Erythroblast (primary cell): ENCODE measurements around the gene AUTS2.
"Not testable (repeated sequence)": the region's sequence is repeated elsewhere in the genome, so short reads cannot be mapped to it uniquely, and the experiment has no call there.

ENCODE experiments used
- DNase-seq, 2 experiments: peaks; one replicate each; lab custom pipeline; 2025; lab: John Stamatoyannopoulos, UW
- GATA1 ChIP-seq: IDR thresholded peaks from 2 replicates; pipeline ENCODE4 v1.6.1; 2011; ENCODE audit warnings: low read depth, mild to moderate bottlenecking, control low read depth, low read length, moderate library complexity
- POLR2A ChIP-seq: IDR thresholded peaks from 2 replicates; pipeline ENCODE4 v1.6.1; 2011; ENCODE audit warnings: mild to moderate bottlenecking, low read length

Gene AUTS2

DNA sequence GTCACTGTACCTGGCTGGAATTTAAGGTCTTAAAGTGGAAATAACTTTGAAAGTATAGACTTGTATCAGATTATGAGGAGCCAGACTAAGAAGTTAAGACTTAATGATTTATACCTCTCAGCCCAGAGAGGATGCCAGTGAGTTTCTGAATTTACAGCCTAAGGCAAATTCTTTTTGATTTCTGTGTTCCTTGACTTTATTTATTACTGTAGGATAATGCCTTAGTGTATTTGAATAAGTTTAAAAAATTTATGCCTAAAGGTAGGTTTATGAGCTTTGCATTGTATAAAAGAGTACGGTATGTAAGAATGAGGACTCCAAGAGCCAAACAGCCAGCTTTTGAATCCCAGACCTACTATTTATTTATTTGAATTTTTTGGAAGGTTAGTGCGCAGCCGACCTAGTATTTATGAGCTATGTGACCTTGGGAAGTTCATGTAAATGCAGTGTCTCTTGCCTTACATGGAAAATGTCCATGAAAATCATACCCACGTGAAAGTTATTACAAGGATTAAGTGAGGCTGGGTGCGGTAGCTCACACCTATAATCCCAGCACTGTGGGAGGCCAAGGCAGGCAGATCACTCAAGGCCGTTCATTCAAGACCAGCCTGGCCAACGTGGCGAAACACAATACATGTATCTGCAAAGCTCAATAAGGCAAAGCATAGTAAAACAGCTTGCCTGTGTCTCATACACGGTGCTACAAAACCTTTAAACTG lies 174.6 kb downstream of the AUTS2 start:
- DNase-seq: no peak
- no peak for TF ChIP-seq GATA1
- no peak for TF ChIP-seq POLR2A

DNA sequence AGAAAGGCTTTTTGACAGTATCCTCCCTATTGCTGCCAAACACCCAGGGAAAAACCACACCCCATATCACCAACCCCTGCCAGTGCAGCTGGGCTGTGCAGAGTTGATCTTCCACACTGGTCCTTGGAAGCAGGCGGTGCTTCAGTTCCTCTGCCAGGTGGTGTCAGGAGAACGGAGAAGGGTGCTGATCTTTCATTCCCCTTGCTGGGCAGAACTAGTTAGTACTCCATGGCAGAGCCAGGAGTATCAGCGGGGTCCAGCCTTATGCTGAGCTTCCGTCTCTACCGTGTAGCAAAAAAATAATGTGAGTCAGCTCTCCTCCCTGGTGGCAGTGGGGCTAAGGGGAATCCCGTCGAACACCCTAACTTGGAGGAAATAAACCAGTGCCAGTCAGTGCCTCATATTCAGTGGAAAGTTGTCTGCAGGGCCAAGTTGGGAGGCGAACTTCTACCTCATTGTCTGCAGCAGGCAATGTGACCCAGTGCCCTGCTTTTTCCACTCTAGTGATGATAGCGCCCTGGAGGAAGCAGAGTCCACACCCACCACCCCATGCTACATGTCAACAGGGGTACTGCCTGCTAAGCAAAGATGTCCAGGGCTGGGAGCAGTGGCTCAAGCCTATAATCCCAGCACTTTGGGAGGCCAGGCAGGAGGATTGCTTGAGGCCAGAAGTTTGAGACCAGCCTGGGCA lies 175.4 kb downstream of the AUTS2 start:
- no peak for TF ChIP-seq GATA1
- TF ChIP-seq POLR2A: no peak
- DNase-seq: no peak

DNA sequence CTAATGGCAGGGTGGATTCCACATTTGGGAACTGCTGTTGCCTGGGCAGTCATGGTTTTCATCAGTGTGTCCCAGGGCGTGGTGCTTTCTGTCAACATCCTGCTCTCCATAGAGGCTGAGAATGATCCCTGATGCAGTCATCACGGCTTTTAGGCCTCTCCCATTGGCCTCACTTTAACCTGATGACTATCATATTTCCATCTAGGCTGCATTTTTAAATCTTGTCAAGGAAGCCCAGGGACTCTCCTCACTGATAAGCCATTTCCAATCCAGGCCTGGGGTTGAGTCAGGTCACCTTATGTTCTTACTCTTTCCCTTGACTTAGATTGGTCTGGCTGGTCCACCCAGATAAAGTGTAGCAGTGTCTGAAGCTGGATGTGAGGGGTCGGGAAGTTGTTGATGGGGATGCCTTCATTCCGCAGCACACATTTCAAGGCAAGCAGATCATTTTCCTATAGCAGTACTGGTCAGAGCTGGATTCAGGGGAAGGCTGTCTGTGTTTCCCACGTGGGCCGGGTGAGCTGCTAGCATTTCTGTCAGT lies 177.0 kb downstream of the AUTS2 start:
- no peak for DNase-seq

GRCh38 chr7:69776611-69777010 lies 178.3 kb downstream of the AUTS2 start:
- TF ChIP-seq POLR2A (no peak), GATA1 (no peak)
- DNase-seq: no peak

More for the DNA sequence above, 177.0 kb downstream of the AUTS2 start:
- TF ChIP-seq POLR2A (no peak), GATA1 (no peak)

- no peak for DNase-seq
- TF ChIP-seq POLR2A (no peak), GATA1 (no peak)
Observed at GRCh38 chr7:69778138-69778537, 179.9 kb downstream of the AUTS2 start.

- no peak for TF ChIP-seq POLR2A
- TF ChIP-seq GATA1: no peak
- DNase-seq: no peak
Observed at GRCh38 chr7:69780379-69780778, 182.1 kb downstream of the AUTS2 start.

GRCh38 chr7:69781412-69781846 lies 183.2 kb downstream of the AUTS2 start:
- no peak for DNase-seq

DNA sequence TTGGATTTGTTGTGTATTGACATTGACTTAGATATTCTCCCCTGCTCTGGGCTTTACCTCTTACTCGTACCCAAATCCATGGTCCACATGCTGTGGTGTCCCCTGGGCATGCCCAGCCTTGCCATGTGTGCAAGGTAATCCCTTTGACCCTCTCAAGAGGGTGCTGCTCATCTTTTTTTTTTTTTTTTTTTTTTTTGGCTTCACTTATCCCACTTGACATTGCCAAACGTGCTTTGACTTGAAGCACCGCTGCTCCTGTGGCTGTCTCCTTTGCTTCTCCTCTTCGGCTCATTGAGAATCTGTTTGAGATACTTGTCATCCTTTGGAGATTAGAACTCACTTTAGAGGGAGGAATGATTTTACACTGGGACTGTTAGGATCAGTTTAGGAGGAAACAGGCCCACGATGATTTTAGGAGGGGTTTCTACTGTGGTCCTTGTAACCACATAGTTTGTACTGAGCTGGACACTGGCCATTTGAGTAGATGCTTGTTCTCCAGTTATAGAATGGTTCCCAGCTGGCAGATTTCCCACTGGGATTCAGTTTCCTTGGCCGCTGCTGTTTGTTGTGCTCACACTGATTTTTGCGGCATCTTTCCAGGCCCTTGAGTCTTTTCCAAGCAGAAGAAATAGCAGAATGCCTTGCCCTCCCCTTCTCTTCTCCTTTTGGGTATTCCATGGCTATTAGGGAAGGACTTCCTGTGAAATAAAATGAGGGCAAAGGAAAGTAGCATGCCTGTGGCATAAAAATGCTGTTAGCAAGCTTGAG lies 184.8 kb downstream of the AUTS2 start:
- TF ChIP-seq GATA1 (no peak), POLR2A (no peak)
- no peak for DNase-seq

More at GRCh38 chr7:69781412-69781846, 183.2 kb downstream of the AUTS2 start:
- TF ChIP-seq POLR2A (no peak), GATA1 (no peak)

GRCh38 chr7:69786130-69786529 lies 187.9 kb downstream of the AUTS2 start:
- DNase-seq: not testable (repeated sequence)

DNA sequence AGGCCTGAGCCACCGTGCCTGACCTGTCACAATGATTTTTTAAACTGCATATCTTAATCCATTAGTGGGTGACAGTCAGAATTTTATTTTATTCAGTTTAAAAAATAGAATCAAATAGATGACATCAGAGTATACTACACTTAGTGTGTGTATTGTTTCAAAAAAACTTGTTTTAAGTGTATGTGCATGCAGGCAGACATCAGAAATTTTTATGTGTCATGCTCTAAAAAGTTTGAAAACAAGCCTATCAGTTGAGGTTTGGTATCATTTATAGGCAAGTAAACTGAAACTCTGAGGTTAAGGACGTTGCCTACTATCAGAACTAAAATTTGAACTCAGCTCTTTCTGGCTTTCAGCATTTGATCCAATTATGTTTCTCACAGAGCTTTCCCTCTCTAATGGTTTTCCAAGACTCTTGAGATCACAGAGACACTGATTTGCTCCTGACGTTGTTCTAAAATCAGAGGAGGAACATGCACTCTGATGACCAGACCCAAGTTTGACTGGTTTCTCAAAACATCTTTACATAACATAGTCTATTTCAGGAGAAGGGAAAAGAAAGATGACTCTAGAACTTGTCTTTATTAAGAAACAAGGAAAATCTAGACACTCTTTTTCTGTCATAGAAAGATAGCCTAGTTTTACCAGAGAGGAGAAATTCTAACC lies 188.6 kb downstream of the AUTS2 start:
- TF ChIP-seq POLR2A: no peak
- TF ChIP-seq GATA1: no peak
- no peak for DNase-seq

DNA sequence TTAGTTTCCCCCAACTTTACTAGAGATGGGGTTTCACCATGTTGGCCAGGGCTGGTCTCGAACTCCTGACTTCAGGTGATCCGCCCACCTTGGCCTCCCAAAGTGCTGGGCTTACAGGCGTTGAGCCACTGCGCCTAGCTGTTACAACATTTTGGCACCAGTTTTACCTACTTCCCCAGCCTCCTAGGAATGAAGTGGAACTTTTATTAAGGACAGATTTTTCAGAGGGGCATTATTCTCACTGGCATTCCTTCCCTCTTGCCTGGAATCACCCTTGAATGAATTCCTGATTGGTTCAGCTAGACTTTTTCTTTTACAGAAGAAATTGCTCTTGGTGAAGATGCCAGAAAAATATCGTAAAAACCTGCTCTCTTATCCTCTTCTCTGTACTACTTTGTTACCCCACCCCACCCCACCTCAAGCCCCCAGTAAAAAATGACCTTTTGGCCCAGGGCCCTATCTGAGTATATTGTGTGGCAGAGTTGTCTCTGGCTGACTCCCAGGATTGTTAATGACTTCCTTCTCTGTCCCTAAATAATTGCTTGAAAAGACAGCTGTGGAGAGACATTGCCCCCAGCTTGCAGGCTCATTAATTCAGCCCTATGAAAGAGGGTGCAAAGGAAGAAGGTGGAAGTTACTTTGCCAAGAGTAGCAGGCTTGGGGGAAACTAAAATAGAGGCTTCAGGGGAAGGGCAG lies 189.6 kb downstream of the AUTS2 start:
- TF ChIP-seq POLR2A (no peak), GATA1 (no peak)
- no peak for DNase-seq

- TF ChIP-seq GATA1 (no peak), POLR2A (no peak)
- no peak for DNase-seq
Observed at GRCh38 chr7:69789563-69789962, 191.3 kb downstream of the AUTS2 start.
